CD4-positive, alpha-beta T cell treated with Interleukin-15 for 1 hour (primary cell): ENCODE measurements around the gene DNM3.
"Not testable (repeated sequence)": the region's sequence is repeated elsewhere in the genome, so short reads cannot be mapped to it uniquely, and the experiment has no call there.

Experiments
- DNase-seq: peaks from one replicate; pipeline ENCODE4 v3.0.0-alpha.2; 2020

Gene DNM3

DNA sequence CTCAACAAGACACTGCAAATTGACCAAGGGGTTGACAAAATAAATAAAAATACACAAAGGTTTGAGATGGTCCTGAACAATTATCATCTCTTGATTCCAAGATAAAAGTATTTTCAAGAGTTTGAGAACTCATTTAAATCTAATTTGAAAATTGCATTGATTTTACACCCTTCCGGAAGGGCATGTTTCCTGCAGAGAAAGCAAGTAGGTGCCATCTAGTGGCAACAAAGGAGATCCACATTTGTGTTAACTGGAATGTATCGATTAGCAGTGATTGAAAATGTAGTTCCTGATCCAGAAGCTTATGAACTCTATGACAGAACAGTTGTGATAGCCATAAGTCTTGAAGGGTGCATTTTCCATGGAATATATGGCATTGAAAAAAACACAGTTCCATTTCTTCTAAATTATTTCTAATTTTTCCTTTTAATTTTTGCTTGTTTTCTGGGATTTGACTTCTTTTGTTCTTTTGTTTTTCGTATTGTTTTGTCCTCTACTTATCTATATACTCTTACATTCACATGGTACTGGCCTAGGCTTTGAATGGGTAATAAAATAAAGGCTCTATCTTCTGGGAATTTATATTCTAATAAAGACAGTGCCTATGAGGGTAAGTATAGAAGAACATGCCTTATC is 143.7 kb downstream of the DNM3 start:
- no peak for DNase-seq

DNA sequence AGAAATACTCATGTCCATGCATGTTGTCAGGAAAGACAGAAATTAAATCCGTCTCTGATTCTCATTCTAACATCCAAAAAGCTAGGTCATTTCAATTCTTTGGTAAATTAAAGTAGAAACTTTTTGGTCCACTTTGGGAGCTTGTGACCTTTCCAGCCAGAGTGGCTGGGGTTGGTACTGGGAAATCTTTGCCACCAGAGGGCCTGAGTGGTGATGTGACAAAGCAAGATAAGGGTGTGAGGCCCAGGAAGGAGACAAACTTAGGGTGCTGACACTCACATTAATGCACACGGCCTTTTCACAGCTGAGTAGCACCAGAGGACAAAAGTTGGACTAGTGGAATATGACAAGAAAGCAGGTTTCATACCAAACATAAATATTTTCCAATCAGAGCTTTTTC is 144.3 kb downstream of the DNM3 start:
- DNase-seq, result no peak

DNA sequence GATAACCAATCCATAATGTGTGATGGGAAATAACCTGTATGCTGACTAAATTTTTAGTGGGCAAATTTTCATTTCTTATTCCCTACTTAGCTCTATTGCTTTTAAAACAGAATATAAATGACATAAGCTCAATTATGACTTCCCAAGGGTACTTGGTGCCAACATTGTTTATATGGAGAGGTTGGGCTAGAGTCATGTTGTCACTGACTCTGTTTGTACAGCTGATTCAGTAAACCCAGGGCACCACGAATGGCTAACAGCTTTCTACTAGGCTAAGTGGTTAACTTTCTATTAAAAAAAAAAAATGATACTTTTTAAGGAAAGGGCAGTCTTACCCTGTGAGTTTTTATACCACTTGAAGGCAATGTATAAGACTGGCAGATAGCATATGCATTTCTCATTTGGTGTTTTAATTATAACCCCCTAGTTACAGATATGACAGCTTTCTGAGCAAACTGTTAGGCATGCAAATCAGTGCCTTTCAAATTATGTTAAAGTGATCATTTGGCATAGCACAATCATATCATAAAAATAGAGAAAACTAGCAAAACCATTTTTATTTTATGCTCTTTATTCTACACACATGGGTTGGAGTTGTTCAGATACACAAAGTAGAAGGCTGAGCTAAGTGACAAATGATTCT is 147.1 kb downstream of the DNM3 start:
- no peak for DNase-seq

DNA sequence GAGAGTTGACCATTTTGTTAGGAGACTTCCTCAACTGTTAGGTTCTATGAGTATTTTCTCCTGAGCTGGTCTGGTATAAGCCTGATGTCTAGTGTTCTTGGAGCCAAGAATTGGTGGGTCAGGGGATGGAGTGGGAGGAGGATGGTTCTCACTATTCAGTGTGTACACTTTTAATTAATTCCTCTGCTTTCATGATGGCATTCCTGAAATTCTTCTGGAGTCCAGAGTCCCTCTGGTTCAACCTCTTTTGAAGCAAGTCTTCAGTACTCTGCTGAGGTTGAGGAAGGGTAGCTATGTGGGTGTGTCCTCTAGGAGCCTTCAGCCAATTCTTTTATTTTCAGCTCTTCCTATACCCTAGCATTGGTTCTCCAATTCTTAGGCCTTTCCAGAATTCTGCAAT is 149.1 kb downstream of the DNM3 start:
- no peak for DNase-seq

DNA sequence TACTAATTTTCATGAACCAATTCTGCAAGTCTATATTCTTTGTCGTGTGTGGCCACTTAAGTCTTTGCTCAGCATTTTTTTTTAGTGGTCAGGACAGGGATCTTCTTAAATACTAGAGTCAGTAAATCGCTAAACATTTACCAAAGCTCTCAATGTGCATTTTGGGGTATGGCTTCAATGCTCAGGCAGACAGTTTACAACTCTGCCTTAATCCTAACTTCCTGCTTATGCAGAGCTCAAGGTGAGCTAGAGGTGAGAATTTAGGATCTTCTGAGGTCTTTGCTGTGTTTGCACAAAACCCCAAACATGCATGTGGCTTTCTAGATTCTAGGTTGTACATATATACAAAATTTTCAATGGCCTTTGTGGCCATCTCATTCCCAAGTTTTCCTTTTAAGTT is 153.0 kb downstream of the DNM3 start:
- DNase-seq, result no peak

DNA sequence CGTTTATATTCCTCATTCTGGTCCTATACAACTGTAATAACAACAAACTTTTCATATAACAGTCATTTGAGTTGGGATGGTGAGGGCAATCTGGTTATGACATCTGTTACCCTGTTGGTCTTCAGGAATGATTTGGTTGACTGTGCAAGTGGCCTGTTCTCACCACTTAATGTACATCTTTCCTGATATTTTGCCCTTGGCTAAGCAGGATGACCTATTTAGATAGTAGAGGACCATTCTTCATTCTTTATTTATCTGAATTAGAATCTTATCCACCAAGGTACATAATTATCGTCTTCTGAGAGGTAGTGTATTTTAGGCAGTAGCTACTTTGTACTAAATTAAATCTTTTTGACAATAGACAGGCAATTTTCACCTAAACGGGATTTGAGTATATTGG is 154.3 kb downstream of the DNM3 start:
- no peak for DNase-seq

DNA sequence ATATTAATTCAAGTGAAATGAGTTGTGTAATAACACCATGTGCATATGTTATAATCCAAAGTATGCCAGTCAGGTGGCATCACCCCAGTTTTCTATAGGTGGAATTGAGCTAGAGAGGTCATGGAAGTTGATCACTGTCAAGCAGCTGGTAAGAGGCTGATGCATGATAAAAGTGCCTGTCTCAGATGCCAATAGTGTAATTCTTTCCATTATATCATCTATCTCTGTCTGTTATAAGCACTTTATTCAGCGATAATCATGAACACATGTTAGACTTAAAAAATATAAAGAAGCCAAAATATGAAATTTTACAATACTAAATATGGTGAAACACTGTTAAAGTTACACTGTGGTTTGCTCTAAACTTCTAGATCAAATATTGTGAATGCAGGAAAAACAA is 156.6 kb downstream of the DNM3 start:
- no peak for DNase-seq

DNA sequence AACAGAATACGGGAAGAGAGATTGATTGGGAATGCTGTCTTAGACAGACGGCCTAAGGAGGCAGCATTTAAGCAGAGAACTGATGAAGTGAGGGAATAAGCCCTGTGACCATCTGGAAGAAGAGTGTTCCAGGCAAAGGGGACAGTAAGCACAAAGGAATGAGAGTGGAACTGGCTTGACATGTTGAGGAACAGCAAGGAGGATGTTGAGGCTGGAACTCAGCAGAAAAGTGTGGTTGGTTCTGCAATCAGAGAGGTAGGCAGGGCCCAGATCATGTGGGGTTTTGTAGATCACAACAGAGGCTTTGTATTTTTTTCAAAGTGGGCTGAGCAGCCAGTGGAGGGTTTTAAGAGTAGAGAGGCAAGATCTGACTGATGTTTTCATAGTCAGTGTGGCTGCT is 157.4 kb downstream of the DNM3 start:
- no peak for DNase-seq

DNA sequence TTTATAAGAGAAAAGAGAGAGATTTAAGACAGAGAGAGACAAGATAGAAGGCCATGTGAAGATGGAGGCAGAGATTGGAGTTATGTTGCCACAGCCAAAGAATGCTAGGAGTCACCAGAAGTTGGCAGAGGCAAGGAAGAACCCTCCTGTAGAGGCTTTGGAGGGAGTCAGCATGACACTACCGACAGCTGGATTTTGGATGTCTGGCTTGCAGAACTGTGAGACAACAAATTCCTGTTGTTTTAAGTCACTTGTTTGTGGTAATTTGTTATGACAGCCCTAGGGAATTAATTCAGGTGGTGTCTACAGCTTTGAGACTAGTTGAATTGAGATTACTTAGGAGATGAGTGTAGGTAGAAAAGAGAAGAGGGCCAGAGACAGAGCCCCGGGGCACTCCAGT is 158.5 kb downstream of the DNM3 start:
- no peak for DNase-seq

DNA sequence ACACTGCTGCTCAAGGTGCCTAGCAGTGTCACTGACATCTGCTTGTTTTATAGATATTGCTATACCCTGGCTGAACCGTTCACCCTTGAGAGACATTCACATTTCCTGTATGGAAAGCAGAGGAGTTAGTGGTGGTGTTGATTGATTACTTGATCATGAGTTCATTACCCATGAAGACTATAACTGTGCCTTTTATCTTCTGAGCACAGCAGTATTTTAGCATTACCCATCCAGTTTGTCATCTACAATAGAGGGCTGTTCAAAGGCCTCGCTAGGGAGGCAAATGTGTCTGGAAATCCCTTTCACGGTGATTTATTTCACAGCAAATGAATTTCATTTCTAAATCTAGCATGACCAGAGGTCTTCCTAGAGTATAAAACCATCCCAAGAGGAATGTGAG is 160.0 kb downstream of the DNM3 start:
- no peak for DNase-seq

DNA sequence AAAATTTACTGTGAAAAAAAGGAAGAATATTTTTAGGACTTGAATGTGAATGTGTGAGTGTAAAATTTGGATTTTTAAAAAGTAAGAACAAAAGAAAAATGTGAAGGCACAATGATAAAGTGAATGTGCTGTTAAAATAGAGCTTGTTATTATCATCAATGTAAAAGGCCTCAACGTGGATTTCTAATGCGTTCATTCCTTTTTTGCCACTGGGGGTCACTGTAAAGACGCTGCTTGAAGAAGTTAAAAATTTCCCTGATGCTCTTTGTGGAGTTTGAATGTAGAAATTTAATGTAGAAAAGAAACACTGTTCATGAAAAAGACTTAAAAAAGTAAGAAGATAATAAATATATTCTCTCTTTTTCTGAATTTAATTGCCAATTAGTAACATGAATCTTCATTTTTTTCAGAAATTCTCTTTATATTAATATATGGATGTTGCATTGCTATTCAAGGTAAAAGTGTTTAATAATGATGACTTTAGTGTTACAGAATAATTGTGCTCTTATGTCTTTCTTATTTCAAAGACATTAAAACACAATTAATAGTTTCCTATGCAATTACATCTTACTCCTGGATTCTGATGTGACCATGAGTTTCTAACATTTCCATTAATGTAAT is 161.5 kb downstream of the DNM3 start:
- no peak for DNase-seq

DNA sequence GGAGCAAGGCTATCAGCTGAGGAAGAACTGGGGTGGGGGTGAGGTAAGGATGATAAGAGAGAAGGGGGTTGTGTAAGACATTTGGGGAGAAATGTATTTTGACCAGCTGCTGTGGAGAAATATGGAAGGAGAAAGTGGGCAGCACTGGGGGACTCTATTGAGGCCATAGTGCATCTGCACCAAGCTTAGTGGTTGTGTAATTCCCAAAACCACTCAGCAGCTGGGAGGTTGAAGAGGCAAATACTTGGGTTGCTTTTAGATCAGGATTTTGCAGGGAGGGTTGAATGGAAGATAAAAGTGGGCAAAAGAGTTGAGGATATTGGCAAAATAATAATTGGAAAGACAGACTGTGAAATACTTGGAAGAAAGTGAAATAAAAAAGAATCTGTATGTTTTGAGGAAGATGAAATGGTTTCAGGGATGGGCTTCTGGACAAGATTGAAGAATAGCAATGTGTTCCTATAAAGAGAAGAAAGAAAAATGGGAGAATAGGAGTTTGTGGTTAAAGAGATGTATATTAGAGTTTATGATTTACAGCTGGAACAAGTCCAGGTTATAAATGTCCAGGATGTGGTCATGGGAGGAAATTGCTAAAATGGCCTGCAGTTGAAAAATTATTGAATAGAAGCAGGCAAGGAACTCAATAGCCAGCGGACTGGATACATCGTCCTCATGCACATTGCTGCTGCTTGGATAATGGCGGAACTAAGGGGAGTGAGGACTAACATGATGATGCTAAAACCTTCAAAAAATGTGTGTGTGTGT is 162.7 kb downstream of the DNM3 start:
- no peak for DNase-seq

DNA sequence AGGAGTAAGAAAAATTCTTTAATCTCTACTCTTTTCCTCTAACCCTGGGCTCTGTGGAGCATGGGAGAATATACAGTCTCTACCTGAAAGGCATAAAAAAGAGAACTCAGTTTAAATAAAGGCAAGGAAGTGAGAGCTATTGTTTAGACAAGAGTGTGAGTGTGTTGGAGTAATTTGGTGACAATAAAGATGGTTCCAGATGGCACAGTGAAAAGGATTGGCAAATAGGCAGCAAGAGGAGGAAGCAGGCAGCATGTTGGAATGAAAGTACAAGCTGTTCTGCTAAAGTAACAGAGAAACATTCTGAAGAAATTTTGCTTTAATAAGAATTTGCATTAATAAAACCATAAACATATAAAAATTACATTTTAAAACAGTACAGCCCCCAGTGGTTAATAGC is 163.4 kb downstream of the DNM3 start:
- no peak for DNase-seq

DNA sequence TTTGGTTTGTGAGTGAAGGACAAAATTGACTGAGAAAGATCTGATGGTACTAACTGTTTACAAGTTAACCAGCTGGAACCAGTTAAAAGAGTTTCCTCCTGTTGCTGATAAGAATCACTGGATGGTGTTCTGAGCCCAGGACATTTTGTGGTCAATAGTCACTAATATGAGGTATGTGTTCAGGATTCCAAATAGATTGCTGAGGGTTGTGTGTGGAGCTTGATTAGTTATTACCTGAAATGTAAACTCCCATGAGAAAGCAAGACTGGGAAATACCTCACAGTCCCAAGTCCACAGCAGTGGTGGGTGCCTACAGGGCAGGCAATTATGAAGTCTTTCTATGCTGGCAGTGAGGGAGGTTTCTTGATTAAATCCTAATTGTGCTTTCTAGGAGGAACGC is 164.6 kb downstream of the DNM3 start:
- DNase-seq, result no peak

DNA sequence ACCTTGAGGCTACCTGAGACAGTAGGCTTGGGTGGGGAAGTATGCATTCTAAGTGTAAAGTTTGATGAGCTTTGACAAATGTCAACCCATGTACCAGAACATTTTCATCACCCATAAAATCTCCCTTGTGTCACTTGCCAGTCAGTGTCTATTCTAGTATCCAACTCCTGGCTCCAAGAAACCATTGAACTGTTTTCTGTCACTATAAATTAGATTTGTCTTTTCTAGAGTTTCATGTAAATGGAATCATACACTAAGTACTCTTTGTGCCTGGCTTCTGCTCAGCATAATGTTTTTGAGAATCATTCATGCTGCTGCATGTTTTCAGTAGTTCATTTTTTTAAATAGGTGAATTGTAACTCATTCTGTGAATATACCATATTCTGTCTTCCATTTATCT is 165.4 kb downstream of the DNM3 start:
- no peak for DNase-seq

DNA sequence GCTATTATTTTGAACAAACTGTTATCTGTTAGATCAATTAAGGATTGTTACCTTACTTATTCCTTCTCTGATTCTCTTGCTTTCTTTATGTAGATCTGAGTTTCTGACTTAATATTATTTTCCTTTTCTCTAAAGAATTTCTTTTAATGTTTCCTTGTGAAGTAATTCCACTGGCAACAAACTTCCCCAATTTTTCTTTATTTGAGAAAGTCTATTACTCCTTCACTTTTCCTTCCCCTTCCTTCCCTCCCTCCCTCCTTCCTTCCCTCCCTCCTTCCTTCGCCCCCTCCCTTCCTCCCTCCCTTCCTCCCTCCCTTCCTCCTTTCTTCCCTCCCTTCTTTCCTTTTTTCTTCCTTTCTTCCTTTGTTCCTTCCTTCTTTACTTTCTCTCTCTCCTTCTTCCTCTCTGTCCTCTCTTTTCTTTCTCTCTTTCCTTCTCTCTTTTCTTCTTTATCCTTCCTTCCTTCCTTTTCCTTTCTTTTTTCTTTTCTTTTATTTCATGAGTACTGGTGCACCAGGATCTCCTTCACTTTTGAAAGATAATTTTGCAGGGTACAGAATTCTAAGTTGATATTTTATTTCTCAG is 177.5 kb downstream of the DNM3 start:
- no peak for DNase-seq

DNA sequence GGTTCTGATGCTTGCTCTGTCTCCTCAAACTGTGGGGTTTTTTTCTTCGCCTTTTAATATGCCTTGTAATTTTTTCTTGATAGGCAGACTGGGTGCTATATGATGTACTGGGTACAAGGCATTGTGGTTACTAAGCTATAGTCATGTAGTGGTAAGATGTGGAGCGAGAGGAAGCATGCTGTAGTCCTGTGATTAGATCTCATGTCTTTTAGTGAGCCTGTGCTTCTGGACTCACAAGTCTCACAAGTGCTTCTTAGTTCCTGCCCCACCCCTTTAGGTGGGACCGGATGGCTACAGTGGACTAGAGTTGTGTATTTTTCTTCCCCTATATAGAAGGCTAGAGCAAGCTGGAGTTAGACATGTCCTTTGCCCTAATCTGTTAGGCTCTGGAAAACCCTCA is 178.7 kb downstream of the DNM3 start:
- DNase-seq, result no peak

DNA sequence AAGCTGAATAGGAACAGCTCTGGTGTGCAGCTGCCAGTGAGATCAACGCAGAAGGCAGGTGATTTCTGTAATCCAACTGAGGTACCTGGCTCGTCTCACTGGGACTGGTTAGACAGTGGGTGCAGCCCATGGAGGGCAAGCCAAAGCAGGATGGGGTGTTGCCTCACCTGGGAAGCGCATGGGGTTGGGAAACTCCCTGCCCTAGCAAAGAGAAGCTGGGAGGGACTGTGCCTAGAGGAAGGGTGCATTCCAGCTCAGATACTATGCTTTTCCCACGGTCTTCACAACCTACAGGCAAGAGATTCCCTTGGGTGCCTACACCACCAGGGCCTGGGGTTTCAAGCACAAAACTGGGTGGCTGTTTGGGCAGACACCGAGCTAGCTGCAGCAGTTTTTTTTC is 183.2 kb downstream of the DNM3 start:
- DNase-seq, result no peak

DNA sequence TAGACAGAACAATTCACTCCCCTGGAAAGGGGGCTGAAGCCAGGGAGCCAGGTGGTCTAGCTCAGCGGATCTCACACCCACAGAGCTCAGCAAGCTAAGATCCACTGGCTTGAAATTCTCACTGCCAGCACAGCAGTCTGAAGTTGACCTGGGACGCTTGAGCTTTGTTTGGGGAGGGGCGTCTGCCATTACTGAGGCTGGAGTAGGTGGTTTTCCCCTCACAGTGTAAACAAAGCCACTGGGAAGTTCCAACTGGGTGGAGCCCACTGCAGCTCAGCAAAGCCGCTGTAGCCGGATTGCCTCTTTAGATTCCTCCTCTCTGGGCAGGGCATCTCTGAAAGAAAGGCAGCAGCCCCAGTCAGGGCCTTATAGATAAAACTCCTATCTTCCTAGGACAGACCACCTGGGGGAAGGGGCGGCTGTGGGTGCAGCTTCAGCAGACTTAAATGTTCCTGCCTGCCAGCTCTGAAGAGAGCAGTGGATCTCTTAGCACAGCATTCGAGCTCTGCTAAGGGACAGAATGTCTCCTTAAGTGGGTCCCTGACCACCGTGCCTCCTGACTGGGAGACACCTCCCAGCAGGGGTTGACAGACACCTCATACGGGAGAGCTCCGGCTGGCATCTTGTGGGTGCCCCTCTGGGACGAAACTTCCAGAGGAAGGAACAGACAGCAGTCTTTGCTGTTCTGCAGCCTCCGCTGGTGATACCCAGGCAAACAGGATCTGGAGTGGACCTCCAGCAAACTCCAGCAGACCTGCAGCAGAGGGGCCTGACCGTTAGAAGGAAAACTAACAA is 183.8 kb downstream of the DNM3 start:
- DNase-seq, result not testable (repeated sequence)

DNA sequence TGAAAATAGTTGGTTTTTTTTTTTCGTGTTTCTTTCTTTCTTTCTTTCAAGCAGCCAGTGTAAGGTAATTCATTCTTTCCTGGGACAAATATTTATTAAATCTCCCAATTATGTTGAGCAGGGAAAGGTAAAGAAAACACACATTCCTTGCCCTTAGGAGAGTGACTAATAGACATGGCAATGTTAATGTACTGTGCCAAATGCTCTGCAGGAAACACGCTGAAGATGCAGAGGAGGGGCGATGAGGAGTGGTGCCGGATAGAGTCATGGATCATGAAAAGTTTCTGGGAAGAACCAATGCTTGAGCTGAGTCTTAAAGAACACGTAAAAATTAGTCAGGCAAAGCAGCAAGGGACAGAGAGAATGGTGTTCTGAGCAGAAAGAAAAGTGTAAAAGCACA is 199.2 kb downstream of the DNM3 start:
- DNase-seq, result no peak

DNA sequence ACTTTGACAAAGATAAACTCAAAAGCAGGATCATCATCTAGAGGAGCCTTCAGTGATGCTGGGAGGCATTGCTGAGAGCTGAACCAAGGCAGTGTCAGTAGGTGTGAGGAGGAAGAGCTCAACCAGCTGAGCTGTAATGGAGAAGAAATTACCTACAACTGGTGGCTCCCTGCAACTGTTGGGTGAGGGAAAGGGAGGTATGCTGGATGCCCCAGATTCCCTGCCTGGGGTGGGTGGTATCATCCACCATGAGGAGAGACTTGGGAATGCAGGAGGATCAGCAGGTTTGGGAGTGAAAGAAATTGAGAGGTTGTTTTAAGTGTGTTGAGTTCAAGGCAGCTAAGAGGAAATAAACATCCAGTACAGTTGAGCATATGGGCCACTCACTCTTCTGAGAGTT is 199.8 kb downstream of the DNM3 start:
- DNase-seq, result no peak

DNA sequence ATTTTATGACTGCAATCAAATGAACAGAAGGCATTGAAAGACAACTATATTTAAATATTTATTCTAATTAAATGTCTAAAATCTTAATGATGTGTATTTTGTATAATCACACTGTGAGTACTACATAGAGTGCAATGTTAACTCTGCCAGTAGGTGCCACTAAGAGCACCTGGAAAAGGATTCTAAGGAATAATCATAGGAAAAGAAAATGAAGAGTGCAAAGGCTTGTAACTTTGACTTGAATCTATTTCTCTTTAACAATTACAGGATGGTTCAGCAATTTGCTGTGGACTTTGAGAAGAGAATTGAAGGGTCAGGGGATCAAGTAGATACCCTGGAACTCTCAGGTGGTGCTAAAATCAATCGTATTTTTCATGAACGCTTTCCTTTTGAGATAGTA is 200.4 kb downstream of the DNM3 start:
- no peak for DNase-seq

DNA sequence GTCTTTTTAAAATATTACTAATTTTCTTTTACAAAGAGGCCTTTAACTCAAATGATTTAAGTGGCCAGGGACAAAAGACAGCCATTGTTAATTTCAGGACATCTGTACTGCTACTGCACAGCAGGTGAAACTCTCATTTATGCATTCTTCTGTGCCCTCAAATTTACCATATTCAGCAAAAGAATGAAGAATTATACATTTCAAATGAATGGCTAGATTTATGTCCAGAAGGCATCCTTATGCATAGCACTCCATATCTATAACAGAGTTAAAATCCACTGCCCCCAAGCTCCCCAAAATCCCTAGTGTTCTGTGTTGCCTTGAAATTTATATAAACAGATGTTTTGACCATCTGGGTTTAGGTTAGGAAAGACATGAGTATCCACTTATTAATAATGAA is 202.6 kb downstream of the DNM3 start:
- DNase-seq, result no peak
